Ovary (tissue), 3 donors: Measurements from ENCODE around the gene RNF112.

ENCODE experiments used
- CTCF ChIP-seq, 3 donors: fragments of 450-650 bp in 2 of 3; fragments of 200-600 bp in 1 of 3; IDR thresholded peaks; one replicate each; pipeline versions ENCODE4 v1.5.1 to v1.8.0; 2016 to 2022; ENCODE audit warnings: antibody characterized with exemption in 3 of 3, mild to moderate bottlenecking in 1 of 3
- POLR2A ChIP-seq: fragments of 450-650 bp; IDR thresholded peaks from one replicate; pipeline ENCODE4 v1.6.1; 2017; ENCODE audit warnings: antibody characterized with exemption, mild to moderate bottlenecking, moderate library complexity
- donor health status: DM: no; HTN: no; CAD: no.

GRCh38 chr17:19448341-19449268 is 37.6 kb downstream of the RNF112 start:
- TF ChIP-seq CTCF (IDR thresholded peaks at IDR 0.05) (no peak), POLR2A (no peak)
